Fibroblast of the aortic adventitia (primary cell): ENCODE results near the gene RBBP8NL. TPM values are rescaled to one million over a fixed set of nuclear protein-coding genes. Genes with fewer than 3 reads are reported as not detected.

Source experiments
- DNase-seq: peaks from one replicate; pipeline ENCODE4 v3.0.0-alpha.2; 2010; ENCODE audit warnings: low read depth
- H3K4me3 ChIP-seq: 2 replicates; pipeline ENCODE4 v1.5.1; 2011; ENCODE audit warnings: low read depth, mild to moderate bottlenecking, control low read depth, low read length, moderate library complexity
- CTCF ChIP-seq: IDR thresholded peaks from 2 replicates; pipeline ENCODE4 v1.5.1; 2011; ENCODE audit warnings: mild to moderate bottlenecking, low read length, control low read depth, inconsistent platforms; ENCODE audit not compliant: insufficient read depth
- total RNA-seq: library from RNA; depleted of rRNA; stranded (reverse); fragments of >200 nt; gene quantifications from 2 replicates; pipeline ENCODE4 v1.2.3, GENCODE V29; 2012; ENCODE audit warnings: low replicate concordance

Gene RBBP8NL
- total RNA-seq, 1 donor = not detected

- DNase-seq = no peak
- no peak overlapping the region for H3K4me3 ChIP-seq
- no peak for TF ChIP-seq CTCF
These were observed 39.6 kb upstream of the RBBP8NL start for GRCh38 chr20:62466806-62467537.

GRCh38 chr20:62466072-62466760 is 38.9 kb upstream of the RBBP8NL start:
- no peak for DNase-seq
- no peak overlapping the region for H3K4me3 ChIP-seq
- no peak for TF ChIP-seq CTCF

- no peak overlapping the region for H3K4me3 ChIP-seq
- no peak for DNase-seq
- no peak for TF ChIP-seq CTCF
These were observed 37.7 kb upstream of the RBBP8NL start for GRCh38 chr20:62464990-62465389.

GRCh38 chr20:62464425-62464770 is 37.1 kb upstream of the RBBP8NL start:
- no peak overlapping the region for H3K4me3 ChIP-seq
- no peak for DNase-seq
- no peak for TF ChIP-seq CTCF

GRCh38 chr20:62463651-62464424 is 36.5 kb upstream of the RBBP8NL start:
- TF ChIP-seq CTCF = no peak
- DNase-seq = no peak
- no peak overlapping the region for H3K4me3 ChIP-seq

- TF ChIP-seq CTCF = no peak
- H3K4me3 ChIP-seq = no peak overlapping the region
- no peak for DNase-seq
These were observed 35.7 kb upstream of the RBBP8NL start for GRCh38 chr20:62462976-62463592.
